Effector CD8-positive, alpha-beta T cell (primary cell): Measurements from ENCODE around the gene SERPINB10.
"Not testable (repeated sequence)": the region's sequence is repeated elsewhere in the genome, so short reads cannot be mapped to it uniquely, and the experiment has no call there.

Experiments used
- DNase-seq: peaks from one replicate; lab custom pipeline; 2025; lab: John Stamatoyannopoulos, UW

Gene SERPINB10

GRCh38 chr18:63892566-63892965 lies 15.2 kb upstream of the SERPINB10 start:
- no peak for DNase-seq

- no peak for DNase-seq
Measured at GRCh38 chr18:63894106-63894772, 13.5 kb upstream of the SERPINB10 start.

- DNase-seq, result no peak
Measured at GRCh38 chr18:63895190-63895589, 12.6 kb upstream of the SERPINB10 start.

GRCh38 chr18:63897072-63897471 lies 10.7 kb upstream of the SERPINB10 start:
- no peak for DNase-seq

GRCh38 chr18:63899206-63899605 lies 8.6 kb upstream of the SERPINB10 start:
- no peak for DNase-seq

GRCh38 chr18:63903851-63904570 lies 3.7 kb upstream of the SERPINB10 start:
- DNase-seq, result no peak

- DNase-seq, result no peak
Measured at GRCh38 chr18:63904694-63905093, 3.1 kb upstream of the SERPINB10 start.

GRCh38 chr18:63905361-63905760 lies 2.4 kb upstream of the SERPINB10 start:
- DNase-seq, result no peak

GRCh38 chr18:63906056-63906455 lies 1.7 kb upstream of the SERPINB10 start:
- no peak for DNase-seq

GRCh38 chr18:63908858-63909257 lies 1.1 kb downstream of the SERPINB10 start:
- no peak for DNase-seq

GRCh38 chr18:63909870-63910269 lies 2.1 kb downstream of the SERPINB10 start:
- DNase-seq, result no peak

- DNase-seq, result no peak
Measured at GRCh38 chr18:63917817-63918216, 10.1 kb downstream of the SERPINB10 start.

- no peak for DNase-seq
Measured at GRCh38 chr18:63922049-63922448, 14.3 kb downstream of the SERPINB10 start.

GRCh38 chr18:63924551-63924950 lies 16.8 kb downstream of the SERPINB10 start:
- DNase-seq, result no peak

- DNase-seq, result no peak
Measured at GRCh38 chr18:63928331-63928730, 20.6 kb downstream of the SERPINB10 start.

GRCh38 chr18:63929369-63929768 lies 21.6 kb downstream of the SERPINB10 start:
- not testable (repeated sequence) for DNase-seq

GRCh38 chr18:63930773-63931354 lies 23.1 kb downstream of the SERPINB10 start:
- no peak for DNase-seq

GRCh38 chr18:63936156-63936931 lies 28.6 kb downstream of the SERPINB10 start:
- DNase-seq, result no peak

- DNase-seq, result no peak
Measured at GRCh38 chr18:63936932-63937393, 29.2 kb downstream of the SERPINB10 start.

GRCh38 chr18:63940008-63940407 lies 32.2 kb downstream of the SERPINB10 start:
- DNase-seq, result no peak

- DNase-seq, result not testable (repeated sequence)
Measured at GRCh38 chr18:63940543-63941050, 32.8 kb downstream of the SERPINB10 start.
